NCI-H526 (cell line): ENCODE data around the gene TTYH2.
A peak's percentile ranks its signal among the peaks of the same experiment; 100 is the strongest.

Experiments
- DNase-seq, 2 experiments: peaks; one replicate each; lab custom pipeline; 2025; lab: John Stamatoyannopoulos, UW

Gene TTYH2

GRCh38 chr17:74192950-74193781 lies 20.2 kb upstream of the TTYH2 start:
- DNase-seq, result peak; percentile 49 to 77

GRCh38 chr17:74194682-74195081 lies 18.7 kb upstream of the TTYH2 start:
- DNase-seq, result no peak

GRCh38 chr17:74196541-74197317 lies 16.6 kb upstream of the TTYH2 start:
- DNase-seq, result no peak

DNA sequence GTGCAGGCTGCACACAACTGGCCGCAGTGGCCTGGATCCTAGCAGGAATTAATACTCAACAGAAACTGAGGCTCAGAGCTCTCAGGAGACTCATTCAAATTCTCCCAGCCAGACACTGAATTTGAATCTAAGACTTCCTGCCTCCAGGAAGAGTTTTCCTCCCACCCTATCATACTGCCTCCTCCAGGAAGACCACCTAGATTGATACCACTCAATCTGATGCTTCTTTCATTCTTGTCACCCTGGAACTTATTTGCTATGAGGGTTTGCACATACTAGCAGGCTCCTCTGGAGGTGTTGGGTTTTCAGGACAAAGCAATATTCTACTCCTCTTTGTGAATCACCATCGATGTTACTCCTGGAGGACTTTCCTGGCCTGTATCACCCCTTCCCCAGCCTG lies 15.6 kb upstream of the TTYH2 start:
- no peak for DNase-seq

- no peak for DNase-seq
Measured at GRCh38 chr17:74198694-74199093, 14.7 kb upstream of the TTYH2 start.

DNA sequence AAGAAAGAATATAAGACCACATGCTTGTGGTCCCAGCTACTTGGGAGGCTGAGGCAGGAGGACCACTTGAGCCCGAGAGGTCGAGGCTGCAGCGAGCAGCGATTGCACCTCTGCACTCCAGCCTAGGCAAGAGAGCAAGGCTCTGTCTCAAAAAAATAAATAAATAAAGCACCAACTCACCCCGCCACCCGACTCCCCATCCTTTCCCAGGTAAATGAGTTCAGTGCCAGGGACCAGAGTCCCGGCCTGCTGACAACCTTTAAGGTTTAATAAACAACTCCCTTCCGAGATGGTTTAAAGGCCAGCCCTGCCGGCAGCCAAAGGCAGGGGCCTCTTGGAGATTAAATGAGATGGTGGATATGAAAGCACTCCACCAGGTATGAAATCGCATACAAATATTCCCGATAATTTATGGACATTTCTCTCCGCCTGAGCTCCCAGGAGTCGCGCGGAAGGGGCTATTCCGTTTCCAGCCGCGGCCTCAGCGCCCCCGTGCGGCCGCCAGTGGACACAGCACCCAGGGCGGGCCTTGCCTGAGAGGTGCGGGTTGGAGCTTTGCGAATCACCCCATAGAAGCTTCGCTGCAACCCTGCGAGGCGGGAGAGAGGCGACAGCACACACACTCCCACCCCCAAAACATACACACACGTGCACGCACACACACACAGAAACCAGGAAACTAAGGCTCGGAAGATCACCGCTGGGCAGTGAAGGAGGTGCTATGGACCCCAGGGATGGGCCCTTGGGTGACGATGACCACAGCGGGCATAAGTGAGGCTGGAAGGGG lies 13.9 kb upstream of the TTYH2 start:
- DNase-seq, result peak; percentile 51 to 84

- DNase-seq, result no peak
Measured at GRCh38 chr17:74200112-74200511, 13.3 kb upstream of the TTYH2 start.

DNA sequence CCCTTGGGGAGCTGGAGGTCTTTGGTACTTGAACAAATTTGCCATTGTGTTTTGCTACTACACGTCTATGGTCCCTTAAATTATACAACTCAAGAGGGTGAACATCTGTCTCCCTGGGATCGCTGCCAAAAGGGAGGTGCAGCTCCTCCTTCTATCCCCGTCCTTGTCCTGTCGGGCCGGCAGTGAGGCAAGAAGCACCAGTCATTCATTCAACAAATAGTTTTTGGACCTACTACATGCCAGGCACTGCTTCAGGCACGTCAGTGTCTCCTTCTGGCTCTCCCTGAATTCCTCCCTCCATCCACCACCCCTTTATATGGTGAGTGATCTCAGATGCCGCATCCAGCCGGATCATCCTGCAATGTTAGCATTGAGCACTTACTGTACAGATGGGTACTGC lies 12.1 kb upstream of the TTYH2 start:
- DNase-seq, result no peak

GRCh38 chr17:74201948-74202347 lies 11.4 kb upstream of the TTYH2 start:
- DNase-seq, result no peak

DNA sequence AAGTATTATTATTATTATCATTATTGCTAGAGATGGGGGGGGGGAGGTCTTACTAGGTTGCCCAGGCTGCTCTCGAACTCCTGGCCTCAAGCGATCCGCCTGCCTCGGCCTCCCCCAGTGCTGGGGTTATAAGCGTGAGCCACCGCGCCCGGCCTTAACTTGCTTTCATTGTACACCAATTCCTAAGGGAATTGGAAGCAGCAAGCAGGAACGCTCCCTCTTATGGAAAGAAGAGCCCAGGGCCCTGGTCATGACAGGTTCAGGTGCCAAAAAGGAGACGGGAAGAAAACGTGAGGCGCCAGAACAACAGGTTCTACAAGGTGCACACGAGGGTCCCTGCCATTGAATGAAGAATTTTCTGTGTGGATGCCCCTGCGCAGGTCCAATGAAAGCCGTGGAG lies 10.4 kb upstream of the TTYH2 start:
- peak; percentile 69 for DNase-seq

- peak; percentile 95 to 98 for DNase-seq
Measured at GRCh38 chr17:74203439-74204240, 9.7 kb upstream of the TTYH2 start, which contains the start of gene RPL38. Gene RPL38, plus strand, starts transcription at chr17:74203678. Its CDS starts 278 bp downstream, at chr17:74203956.

GRCh38 chr17:74204474-74204873 lies 8.9 kb upstream of the TTYH2 start:
- no peak for DNase-seq

DNA sequence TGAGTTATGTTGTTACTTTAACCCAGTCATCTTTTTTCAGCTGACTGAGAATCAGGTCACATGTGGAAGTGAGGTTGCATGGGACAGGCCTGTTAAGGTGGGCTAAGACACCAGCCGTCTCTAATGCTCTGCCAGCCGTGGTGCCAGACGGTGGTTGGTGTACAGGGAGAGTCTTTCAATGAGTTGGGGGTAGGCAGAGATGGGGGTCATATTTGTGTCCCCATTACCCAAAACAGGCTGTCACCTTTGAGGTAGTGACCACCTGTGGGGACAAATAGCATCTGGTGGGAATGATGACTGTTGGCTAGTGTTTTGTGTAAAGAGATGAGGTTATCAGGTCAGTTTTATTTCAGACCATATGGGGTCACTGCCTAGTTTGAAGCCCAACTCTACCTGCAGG lies 8.1 kb upstream of the TTYH2 start:
- DNase-seq, result no peak

DNA sequence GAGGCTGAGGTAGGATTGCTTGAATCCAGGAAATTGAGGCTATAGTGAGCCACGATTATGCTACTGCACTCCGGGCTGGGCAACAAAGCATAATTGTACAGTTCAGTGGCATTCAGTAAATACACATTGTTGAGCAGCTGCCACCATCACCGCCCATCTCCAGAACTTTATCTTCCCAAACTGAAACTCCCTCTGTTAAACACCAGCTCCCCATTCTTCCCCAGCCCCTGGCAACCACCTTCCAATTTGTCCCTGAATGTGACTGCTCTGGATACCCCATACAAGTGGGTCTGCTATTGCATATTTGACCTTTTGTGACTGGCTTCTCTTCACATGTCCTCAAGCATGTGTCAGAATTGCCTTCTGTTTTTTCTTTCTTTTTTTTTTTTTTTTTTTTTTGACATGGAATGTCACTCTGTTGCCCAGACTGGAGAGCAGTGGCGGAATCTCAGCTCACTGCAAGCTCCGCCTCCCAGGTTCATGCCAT lies 7.0 kb upstream of the TTYH2 start:
- no peak for DNase-seq

DNA sequence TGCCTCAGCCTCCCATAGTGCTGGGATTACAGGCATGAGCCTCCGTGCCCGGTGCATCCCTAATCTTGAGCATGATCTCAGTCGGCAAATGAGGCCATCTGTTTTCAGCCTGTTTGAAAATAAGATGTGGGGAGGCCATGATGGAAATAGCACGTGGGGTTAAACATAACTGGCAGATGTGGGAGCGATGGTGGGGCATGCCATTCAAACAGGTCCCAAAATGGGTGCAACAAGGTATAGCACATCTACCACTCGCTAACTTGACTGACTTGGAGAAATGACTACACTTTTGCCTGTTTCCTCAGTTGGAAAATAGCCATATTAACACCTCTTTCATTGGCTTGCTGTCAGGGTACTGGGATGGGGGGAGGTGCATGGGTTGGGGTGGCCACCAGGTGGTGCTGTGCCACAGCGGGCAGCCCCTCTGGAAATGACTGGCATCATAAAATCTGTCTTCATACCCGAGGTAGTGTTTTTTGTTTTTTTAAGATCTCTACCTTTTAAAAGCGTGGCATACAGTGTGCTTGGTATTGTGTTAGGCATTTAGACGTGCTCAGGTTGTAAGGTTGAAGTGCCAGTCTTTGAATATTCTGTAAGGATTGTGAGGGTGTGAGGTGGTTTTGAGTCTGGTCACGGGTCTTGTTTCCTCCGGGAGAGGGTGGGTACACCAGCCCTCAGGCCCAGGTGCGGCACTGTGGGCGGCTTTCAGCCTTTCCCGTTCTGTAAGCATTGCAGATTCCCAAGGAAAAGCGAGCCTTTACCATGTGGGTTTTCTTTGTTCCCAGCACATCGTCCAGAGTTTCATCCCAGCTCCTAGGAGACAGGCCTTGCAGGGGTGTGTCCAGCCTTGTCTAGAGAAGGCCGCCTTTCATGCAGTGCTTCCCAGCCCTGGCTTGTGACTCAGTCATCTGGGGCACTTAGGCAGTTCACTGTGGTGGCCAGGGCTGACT lies 2.9 kb upstream of the TTYH2 start:
- DNase-seq, result peak in 1 of 2 experiments; percentile 59

DNA sequence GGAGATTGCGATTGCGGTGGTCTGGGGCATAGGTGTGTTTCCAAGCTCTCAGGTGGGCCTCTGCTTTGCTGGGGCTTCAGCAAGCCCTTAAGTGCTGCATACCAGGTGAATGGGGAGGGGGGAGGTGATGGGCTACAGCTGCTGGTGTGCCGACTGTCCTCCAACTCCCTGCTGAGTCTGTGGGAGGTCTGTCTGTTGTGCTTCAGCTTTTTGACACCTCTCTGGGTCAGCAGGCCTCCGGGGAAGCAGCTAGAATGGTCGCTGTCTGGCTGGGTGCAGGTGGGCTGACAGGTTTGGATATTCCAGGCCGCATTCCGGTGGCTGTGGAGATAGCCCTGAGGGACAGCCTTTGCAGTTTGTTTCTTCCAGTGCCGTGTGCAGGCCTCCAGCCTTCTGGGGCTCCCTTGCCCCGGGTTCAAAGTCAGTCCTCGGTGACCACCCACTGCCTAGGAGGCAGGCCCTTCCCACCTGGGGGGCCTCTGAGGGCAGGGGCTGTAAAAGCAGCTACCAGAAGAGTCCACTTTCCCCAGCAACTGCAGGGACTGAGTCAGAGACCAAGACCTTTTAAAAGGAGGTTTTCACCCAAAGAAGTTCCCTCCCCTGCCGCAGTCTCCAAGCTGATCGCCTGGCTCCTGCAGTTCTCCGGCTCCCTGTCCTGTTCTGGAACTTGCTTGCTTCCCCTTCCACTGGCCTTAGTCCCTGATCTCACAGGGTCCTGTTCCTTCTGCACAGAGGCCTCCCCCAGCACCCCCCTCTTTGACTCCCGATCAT lies 2.0 kb upstream of the TTYH2 start:
- no peak for DNase-seq

DNA sequence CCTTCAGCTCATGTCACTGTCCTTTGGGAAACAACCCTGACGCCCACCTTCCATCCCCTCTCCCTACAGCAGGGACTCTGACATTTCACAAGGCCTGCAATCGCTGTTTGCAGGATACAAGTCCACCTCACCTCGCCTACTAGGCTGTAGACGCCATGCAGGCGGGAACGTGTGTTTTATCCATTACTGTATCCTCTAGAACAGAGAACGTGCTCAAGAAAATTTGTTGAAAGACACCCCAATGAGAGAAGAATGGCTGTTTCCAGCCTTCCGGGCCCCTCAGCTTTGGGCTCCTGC lies 1.5 kb upstream of the TTYH2 start:
- no peak for DNase-seq

DNA sequence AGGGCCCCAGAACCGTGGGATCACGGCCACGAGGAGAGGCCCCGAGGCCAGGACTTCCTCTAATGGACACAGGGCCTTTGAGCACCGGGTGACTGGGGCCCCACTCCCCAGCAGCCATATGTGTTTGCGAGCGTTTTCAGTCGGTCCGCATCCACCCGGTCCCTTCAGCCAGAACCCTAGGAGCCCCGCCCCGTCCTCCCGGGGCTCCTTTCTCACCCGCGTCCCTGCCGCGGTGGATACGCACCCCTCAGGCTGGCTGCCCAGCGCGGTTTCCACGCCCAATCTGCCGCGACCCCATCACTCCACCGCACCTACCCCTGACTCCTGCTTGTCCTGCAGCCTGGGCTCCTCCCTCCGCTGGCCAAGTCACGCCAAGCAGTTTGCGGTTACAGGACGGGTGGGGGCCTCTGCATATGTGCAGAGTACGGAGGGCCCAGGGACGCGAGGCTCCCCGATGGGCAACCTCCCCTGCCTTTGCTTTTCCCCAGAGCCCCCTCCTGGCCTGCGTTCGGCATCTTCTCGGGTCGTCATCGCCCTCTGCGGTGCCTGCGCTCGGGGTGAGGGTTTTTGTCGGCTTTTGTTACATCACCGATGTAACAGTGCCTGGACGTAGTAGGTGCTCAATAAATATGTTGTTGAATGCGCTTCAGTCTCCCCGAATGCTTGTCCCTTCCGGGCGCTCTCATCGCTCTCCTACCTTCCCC lies 1.0 kb upstream of the TTYH2 start:
- no peak for DNase-seq

GRCh38 chr17:74213861-74214391 lies 555 bp downstream of the TTYH2 start:
- no peak for DNase-seq
